GM12892 (cell line): ENCODE measurements around the gene FAM151A.

Experiments
- POLR2AphosphoS5 ChIP-seq: IDR thresholded peaks from 2 replicates; pipeline ENCODE4 v1.6.1; 2011; ENCODE audit warnings: low read depth, low read length, control low read depth
- TAF1 ChIP-seq: IDR thresholded peaks from 2 replicates; pipeline ENCODE4 v1.6.1; 2011; ENCODE audit warnings: low read depth, mild to moderate bottlenecking, control low read depth, low read length, borderline replicate concordance

DNA sequence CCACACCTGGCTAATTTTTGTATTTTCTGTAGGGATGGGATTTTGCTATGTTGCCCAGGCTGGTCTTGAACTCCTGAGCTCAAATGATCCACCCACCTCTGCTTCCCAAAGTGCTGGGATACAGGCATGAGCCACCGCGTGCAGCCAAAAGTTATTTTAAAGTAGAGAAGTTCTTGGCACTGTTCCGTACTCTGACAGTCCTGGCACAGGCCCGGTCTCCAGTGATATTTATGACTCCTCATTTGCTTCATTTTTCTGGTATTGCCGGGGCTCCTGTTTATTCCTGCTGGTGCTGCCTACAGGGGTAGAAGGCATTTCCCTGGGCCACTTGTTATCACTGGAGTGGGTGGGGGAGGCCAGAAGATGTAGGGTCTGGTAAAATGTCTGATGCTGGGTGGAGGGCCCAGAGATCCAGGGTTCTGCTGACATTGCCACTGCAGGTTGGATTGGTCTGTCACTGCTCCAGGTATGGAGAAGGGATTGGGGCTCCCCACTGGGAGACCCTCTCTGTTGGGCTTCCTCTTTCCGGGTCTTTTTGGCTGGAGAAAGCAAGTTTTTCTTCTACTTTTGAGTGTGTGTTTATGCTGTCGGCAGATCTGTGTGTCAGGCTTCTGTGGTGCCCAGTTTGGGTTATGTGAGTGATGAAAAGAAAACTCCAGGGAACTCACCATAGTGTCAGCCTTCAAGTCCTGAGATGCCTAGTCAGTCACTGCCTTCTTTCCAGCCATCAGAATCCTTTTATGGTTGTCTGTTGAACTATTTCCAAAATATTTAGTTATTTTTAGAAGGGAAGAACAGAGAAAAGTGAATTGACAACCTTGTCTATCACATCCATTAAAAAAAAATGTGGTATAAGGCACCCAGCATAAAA is 22.7 kb upstream of the FAM151A start:
- TF ChIP-seq POLR2AphosphoS5 (no peak), TAF1 (no peak)
